ENCODE data around the gene NFE2L3.
"Not testable (repeated sequence)": the region's sequence is repeated elsewhere in the genome, so short reads cannot be mapped to it uniquely, and the experiment has no call there.

The NFE2L3 gene

DNA sequence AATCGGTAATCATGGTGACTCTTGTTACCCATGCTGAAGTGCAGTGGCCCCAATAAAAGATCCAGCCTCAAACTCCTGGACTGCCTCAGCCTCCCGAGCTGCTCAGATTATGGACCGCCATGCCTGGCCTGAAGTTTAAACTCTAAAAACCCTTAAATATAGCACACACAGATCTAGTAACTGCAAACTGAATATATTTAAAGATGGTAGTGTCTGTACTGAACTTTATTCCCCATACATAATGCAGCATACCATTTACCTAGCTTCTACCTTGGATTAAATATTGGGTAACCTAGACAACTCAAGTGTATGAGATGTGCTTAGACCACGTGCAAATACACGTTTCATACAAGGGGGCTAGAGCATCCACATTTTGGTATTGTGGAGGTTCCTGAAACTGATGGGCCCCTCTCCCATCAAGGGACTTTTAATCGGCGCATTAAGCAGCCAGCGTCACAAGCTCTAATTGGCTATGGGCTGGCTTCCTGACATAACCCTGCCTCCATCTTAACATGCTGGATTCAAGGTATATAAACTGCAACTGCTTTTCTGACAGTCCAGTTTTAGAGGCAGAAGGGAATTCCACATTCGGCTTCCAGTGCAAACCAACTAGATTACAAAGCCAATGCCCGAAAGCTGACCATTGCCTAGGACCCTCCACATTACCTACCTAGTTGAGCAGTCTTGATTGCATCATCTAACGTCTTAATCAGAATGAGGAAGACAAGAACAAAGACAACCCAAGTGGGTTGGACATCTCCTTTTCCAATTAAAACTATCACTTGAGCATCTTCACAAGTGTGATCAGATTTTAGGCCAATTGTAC, 35.6 kb downstream of the NFE2L3 start:
- no peak for DNase-seq

DNA sequence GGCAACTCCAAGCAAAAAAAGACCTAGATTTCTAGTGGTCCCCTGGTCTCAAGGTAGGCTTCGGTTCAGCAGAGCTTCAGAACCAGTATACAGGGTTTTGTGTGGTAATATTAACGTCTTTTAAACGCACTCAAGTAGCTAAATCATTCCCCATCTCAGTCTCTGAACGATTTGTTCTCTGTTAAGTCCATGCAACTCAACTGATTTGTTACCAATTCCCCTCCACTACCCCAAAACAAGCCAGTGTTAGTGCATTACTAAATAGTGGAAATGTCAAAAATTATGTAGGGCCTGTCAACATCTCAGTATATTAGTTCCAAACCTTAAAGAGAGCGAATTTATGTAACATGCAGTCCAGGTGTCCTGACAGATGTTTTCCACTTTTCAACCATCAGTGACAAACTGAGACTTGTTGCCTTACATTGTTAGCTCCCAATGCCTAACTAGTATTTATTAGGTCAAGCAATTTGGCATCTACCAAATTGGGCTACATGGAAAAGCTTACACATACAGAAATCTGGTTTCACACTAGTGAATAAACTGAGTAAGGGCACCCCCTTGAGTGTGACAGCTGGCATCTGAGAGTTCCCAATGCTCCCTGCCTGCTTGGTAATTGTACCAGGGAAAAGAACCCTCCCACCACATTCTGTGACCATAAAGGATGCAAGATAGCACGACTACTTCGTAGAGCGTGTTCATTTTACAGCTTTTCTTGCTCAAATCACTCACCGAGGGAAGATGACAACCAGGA, 36.4 kb downstream of the NFE2L3 start:
- DNase-seq = no peak

- no peak for DNase-seq
Observed at GRCh38 chr7:26188957-26189541, 37.1 kb downstream of the NFE2L3 start.

- no peak for DNase-seq
Observed at GRCh38 chr7:26189697-26190096, 37.7 kb downstream of the NFE2L3 start.

DNA sequence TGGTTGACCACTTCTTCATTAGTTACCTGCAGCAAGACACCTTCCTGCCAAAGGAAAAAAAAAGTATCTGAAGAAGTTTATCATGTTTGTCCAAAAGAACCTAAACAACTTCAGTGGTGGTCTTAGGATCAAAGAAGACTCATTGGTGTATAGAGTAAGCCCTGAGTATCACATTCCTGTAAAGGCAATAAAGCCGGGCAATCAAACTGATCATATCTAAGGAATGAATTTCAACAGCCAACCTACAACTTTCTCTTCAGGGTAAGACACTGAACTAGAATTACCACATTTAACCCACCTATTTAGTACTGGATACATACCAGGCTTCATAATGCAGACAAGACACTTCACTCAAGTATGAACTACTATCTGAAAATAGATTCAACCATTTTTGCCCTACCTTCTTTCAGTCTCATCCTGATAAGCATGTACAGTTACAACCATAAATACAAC, 38.4 kb downstream of the NFE2L3 start:
- no peak for DNase-seq

GRCh38 chr7:26191233-26191973, 39.4 kb downstream of the NFE2L3 start:
- no peak for DNase-seq

DNA sequence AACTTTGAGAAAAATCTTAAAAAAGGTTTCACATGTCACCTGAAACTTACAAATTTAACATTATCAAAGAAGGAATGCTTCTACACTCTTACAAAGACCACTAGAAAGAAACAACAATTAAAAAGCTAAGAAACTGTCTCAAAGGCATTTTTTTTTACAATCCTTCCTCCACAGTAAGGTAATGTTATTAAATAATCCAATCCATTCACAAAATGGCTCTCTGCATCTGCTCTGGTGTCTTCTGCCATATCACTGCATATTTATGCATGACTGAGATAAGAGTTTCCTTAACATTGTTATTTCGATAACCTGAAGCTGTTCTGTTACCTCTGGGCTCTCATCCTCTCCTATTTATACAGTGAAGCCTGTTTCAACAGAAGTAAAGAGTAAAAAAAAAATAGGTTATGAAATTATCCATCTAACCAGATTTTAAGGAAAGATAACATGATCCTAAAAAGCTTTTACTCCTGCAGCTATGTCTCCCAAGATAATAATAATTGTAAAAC, 40.0 kb downstream of the NFE2L3 start:
- no peak for DNase-seq

DNA sequence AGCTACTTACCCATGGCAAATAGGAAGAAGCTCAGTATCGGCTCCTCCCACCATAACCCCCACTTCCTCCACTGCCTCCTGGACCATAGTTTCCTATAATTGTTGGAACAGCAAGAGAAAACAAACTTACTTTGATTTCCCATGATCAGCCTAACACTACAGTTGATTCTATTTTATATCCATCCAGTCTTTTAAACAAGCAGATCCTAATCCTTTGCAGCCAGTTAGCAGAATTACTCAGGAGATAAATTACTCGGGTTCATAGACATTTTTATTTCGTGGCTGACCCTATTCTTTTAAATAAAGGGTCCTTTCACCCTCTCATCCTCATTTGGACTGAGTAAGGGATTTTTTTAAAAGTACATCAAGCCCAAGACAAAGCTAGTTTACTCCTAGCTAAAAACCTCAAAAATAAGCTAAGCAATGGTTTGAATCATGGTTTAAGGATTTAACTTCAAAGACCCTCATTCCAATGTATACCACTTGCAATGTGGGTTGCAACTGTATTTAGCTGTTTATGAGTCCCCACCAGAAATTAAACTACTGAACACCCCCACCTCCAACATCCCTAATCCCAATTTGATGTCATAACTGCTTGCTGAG, 40.6 kb downstream of the NFE2L3 start:
- no peak for DNase-seq

- DNase-seq = no peak
Observed at GRCh38 chr7:26193432-26194207, 41.6 kb downstream of the NFE2L3 start.

- DNase-seq = not testable (repeated sequence)
Observed at GRCh38 chr7:26194764-26195163, 42.8 kb downstream of the NFE2L3 start.

GRCh38 chr7:26195182-26195581, 43.2 kb downstream of the NFE2L3 start:
- DNase-seq = no peak

GRCh38 chr7:26195867-26196657, 44.1 kb downstream of the NFE2L3 start:
- no peak for DNase-seq

- no peak for DNase-seq
Observed at GRCh38 chr7:26197153-26198115, 45.4 kb downstream of the NFE2L3 start.

GRCh38 chr7:26198133-26198780, 46.3 kb downstream of the NFE2L3 start:
- no peak for DNase-seq

GRCh38 chr7:26198781-26199169, 46.8 kb downstream of the NFE2L3 start:
- no peak for DNase-seq

- no peak for DNase-seq
Observed at GRCh38 chr7:26199301-26200037, 47.5 kb downstream of the NFE2L3 start.

GRCh38 chr7:26200038-26200443, 48.0 kb downstream of the NFE2L3 start:
- DNase-seq = peak; percentile 65
